DMS53 treated with DMSO at 0.1 percent for 48 hours (cell line): ENCODE data around the gene ITK.

ENCODE experiments used
- DNase-seq: peaks from one replicate; lab custom pipeline; 2025; ENCODE audit not compliant: unreplicated experiment; lab: John Stamatoyannopoulos, UW

Gene ITK

DNA sequence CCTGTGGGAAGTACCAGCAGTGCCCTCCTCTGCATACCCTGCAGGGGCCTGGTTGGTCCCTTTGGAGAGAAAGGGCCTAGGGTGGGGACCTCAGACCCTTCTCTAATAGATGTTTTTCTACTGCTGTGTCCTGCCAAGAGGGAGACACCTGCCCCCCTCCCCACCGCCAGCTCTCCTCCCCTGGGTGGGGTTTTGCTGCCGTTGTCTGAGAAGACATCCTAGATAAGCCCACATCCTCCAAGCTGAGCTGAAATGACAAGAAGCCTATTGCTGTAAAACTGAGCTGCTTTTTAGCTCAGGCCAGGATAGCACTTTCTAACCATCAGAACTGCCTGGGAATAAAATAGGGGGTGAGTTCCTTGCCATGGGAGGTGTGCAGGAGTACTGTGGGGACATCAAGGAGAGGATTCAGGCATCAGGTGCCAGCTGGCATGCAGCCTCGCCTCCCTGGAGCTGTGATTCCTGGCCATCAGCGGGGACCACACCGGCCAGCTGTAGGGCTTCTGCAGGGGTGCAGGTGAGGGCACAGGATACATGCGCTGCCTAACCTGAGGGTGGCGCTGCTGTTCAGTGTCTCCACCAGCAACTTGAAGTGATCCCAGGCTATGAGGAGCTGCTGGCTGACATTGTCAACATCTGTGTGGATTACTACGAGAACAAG, 123.2 kb downstream of the ITK start:
- DNase-seq = no peak
